A204.1 (cell line): ENCODE data around the gene NUDT21.
"Not testable (repeated sequence)": the region's sequence is repeated elsewhere in the genome, so short reads cannot be mapped to it uniquely, and the experiment has no call there.

Experiments
- FAIRE-seq: peaks from 2 replicates; lab custom pipeline; 2012; peaks lifted over from hg19 to GRCh38; lab: Jason Lieb, UNC

The NUDT21 gene

GRCh38 chr16:56450986-56451752 is at the start of gene NUDT21, which contains the start of gene OGFOD1:
TSS of gene NUDT21 (minus strand) at chr16:56451332. CDS start at chr16:56451202, 130 bp downstream.
TSS of gene OGFOD1 (plus strand) at chr16:56451554. CDS start at chr16:56451613, 59 bp downstream.
- peak; percentile 98 for FAIRE-seq

- FAIRE-seq, result no peak
Observed at GRCh38 chr16:56493815-56494214, 42.7 kb upstream of the NUDT21 start.

GRCh38 chr16:56493126-56493525 is 42.0 kb upstream of the NUDT21 start:
- FAIRE-seq, result no peak

GRCh38 chr16:56491657-56492261 is 40.6 kb upstream of the NUDT21 start:
- peak; percentile 67 for FAIRE-seq

GRCh38 chr16:56488868-56489267 is 37.7 kb upstream of the NUDT21 start:
- FAIRE-seq, result not testable (repeated sequence)

GRCh38 chr16:56488035-56488434 is 36.9 kb upstream of the NUDT21 start:
- no peak for FAIRE-seq

- no peak for FAIRE-seq
Observed at GRCh38 chr16:56483394-56483793, 32.3 kb upstream of the NUDT21 start.

GRCh38 chr16:56482683-56483236 is 31.6 kb upstream of the NUDT21 start:
- FAIRE-seq, result no peak

- no peak for FAIRE-seq
Observed at GRCh38 chr16:56481468-56482122, 30.5 kb upstream of the NUDT21 start.

GRCh38 chr16:56480776-56481467 is 29.8 kb upstream of the NUDT21 start:
- FAIRE-seq, result no peak

GRCh38 chr16:56479469-56479868 is 28.3 kb upstream of the NUDT21 start:
- no peak for FAIRE-seq

GRCh38 chr16:56478281-56479049 is 27.3 kb upstream of the NUDT21 start:
- no peak for FAIRE-seq

GRCh38 chr16:56477096-56477878 is 26.2 kb upstream of the NUDT21 start:
- FAIRE-seq, result no peak

- FAIRE-seq, result no peak
Observed at GRCh38 chr16:56475201-56475600, 24.1 kb upstream of the NUDT21 start.

- no peak for FAIRE-seq
Observed at GRCh38 chr16:56470666-56471065, 19.5 kb upstream of the NUDT21 start.

- FAIRE-seq, result no peak
Observed at GRCh38 chr16:56470232-56470631, 19.1 kb upstream of the NUDT21 start.

GRCh38 chr16:56469748-56470147 is 18.6 kb upstream of the NUDT21 start:
- FAIRE-seq, result no peak

GRCh38 chr16:56468800-56469199 is 17.7 kb upstream of the NUDT21 start:
- FAIRE-seq, result no peak

GRCh38 chr16:56466344-56466743 is 15.2 kb upstream of the NUDT21 start:
- FAIRE-seq, result no peak

- FAIRE-seq, result no peak
Observed at GRCh38 chr16:56463153-56463552, 12.0 kb upstream of the NUDT21 start.
